Caco-2 (cell line): Measurements from ENCODE around the gene FAM124A. TPM values are rescaled to one million over a fixed set of nuclear protein-coding genes. Genes with fewer than 3 reads are reported as not detected.

Experiments used
- BruUV-seq: library from RNA; stranded (reverse); fragments of 400-500 nt; replicated peaks from 2 replicates; lab custom pipeline; 2021; lab: Mats Ljungman, UMichigan
- CTCF ChIA-PET: fragments of 300-600 bp; sonication (Branson Sonifier 250); formaldehyde crosslinking; loops from one replicate; lab custom pipeline; 2022; ENCODE audit warnings: antibody characterized with exemption; lab: Charles Lee
- POLR2A ChIA-PET: fragments of 300-600 bp; sonication (Branson Sonifier 250); formaldehyde crosslinking; loops from one replicate; lab custom pipeline; 2022; ENCODE audit warnings: antibody characterized with exemption; lab: Charles Lee
- DNase-seq, 2 experiments: peaks; one replicate each; pipeline versions ENCODE4 v3.0.0 to v3.0.0-alpha.2; 2020 to 2022
- H3K27me3 ChIP-seq: replicated peaks from 2 replicates; pipeline ENCODE4 v1.6.0; 2011; ENCODE audit warnings: low read length; ENCODE audit not compliant: control insufficient read depth, insufficient read depth
- H3K36me3 ChIP-seq: 2 replicates; pipeline ENCODE4 v1.5.1; 2011; ENCODE audit warnings: low read length; ENCODE audit not compliant: control insufficient read depth, insufficient read depth
- H3K4me1 ChIP-seq: fragments of 250-450 bp; sonication (Bioruptor Pico); 2 replicates; pipeline ENCODE4 v1.5.1; 2020; ENCODE audit warnings: mild to moderate bottlenecking
- H3K4me3 ChIP-seq: 2 replicates; pipeline ENCODE4 v1.5.1; 2011; ENCODE audit warnings: low read depth, mild to moderate bottlenecking, control low read depth, low read length
- H3K9me3 ChIP-seq: fragments of 250-450 bp; sonication (Bioruptor Pico); 2 replicates; pipeline ENCODE4 v1.5.1; 2020; ENCODE audit warnings: mild to moderate bottlenecking, moderate library complexity
- H3K27ac Mint-ChIP-seq: one replicate; pipeline ENCODE4 v1.8.0; 2022; ENCODE audit warnings: mixed read lengths; ENCODE audit not compliant: unreplicated experiment
- H3K27me3 Mint-ChIP-seq: one replicate; pipeline ENCODE4 v1.8.0; 2022; ENCODE audit warnings: mixed read lengths; ENCODE audit not compliant: insufficient read depth, unreplicated experiment
- H3K36me3 Mint-ChIP-seq: one replicate; pipeline ENCODE4 v1.8.0; 2022; ENCODE audit warnings: mild to moderate bottlenecking, mixed read lengths; ENCODE audit not compliant: insufficient read depth, unreplicated experiment
- H3K4me1 Mint-ChIP-seq: one replicate; pipeline ENCODE4 v1.8.0; 2022; ENCODE audit warnings: low read depth, mixed read lengths; ENCODE audit not compliant: unreplicated experiment
- H3K4me3 Mint-ChIP-seq: one replicate; pipeline ENCODE4 v1.8.0; 2022; ENCODE audit warnings: mild to moderate bottlenecking, moderate library complexity, mixed read lengths; ENCODE audit not compliant: unreplicated experiment
- H3K9me3 Mint-ChIP-seq: one replicate; pipeline ENCODE4 v1.8.0; 2022; ENCODE audit warnings: mixed read lengths; ENCODE audit not compliant: unreplicated experiment
- CTCF ChIP-seq, 2 experiments: fragments of 200-600 bp in 1 of 2; IDR thresholded peaks; 1 replicate in 1 of 2; 2 replicates in 1 of 2; pipeline versions ENCODE4 v1.5.1 to v1.8.0; 2011 to 2022; ENCODE audit warnings: antibody characterized with exemption in 1 of 2, control low read depth in 1 of 2, inconsistent platforms in 1 of 2, low read depth in 1 of 2, low read length in 1 of 2, mild to moderate bottlenecking in 1 of 2, moderate library complexity in 1 of 2; ENCODE audit not compliant: insufficient read depth in 1 of 2, severe bottlenecking in 1 of 2, unreplicated experiment in 1 of 2
- intact Hi-C: fragments of 100-400 bp; cut with micrococcal nuclease; formaldehyde crosslinking; loops from one replicate; pipeline ENCODE4 v1.10.0; 2022; ENCODE audit not compliant: unreplicated experiment
- total RNA-seq: library from RNA; stranded (reverse); gene quantifications from 2 replicates; pipeline ENCODE4 v1.2.3, GENCODE V29; 2022

FAM124A gene
- total RNA-seq, 1 experiment from 2014 or later: 0.52 TPM

GRCh38 chr13:51218626-51219025 lies 3.6 kb upstream of the FAM124A start:
- H3K4me1 ChIP-seq: peaks cover 5% of the 10 kb centered on the region; the same call in 1 of the 2 replicates
- BruUV-seq: no TSS peak
- no peaks in the 10 kb centered on the region for H3K36me3 ChIP-seq
- no peaks in the 10 kb centered on the region for H3K9me3 Mint-ChIP-seq
- no peaks in the 10 kb centered on the region for H3K36me3 Mint-ChIP-seq
- no peak overlapping the region for H3K4me3 ChIP-seq
- DNase-seq: no peak
- intact Hi-C loops: no loop called here
- H3K27me3 ChIP-seq: peaks cover 4% of the 10 kb centered on the region
- ChIA-PET CTCF (no interaction called here), POLR2A (no interaction called here)
- H3K9me3 ChIP-seq: no peaks in the 10 kb centered on the region
- no peak overlapping the region for H3K4me3 Mint-ChIP-seq
- no peaks in the 10 kb centered on the region for H3K4me1 Mint-ChIP-seq
- peaks cover 28% of the 10 kb centered on the region for H3K27me3 Mint-ChIP-seq
- H3K27ac Mint-ChIP-seq: no peak overlapping the region
- TF ChIP-seq CTCF (IDR thresholded peaks at IDR 0.05; ENCODE audit: insufficient read depth in 1 of 2, low read depth in 1 of 2, low read length in 1 of 2, severe bottlenecking in 1 of 2, unreplicated experiment in 1 of 2): no peak

GRCh38 chr13:51220706-51221105 lies 1.5 kb upstream of the FAM124A start:
- no peak for DNase-seq
- Histone ChIP-seq H3K9me3 (no peaks in the 10 kb centered on the region), H3K36me3 (no peaks in the 10 kb centered on the region), H3K4me1 (peaks cover 5% of the 10 kb centered on the region; the same call in 1 of the 2 replicates), H3K27me3 (peaks cover 4% of the 10 kb centered on the region), H3K4me3 (no peak overlapping the region)
- TF ChIP-seq CTCF (IDR thresholded peaks at IDR 0.05; ENCODE audit: insufficient read depth in 1 of 2, low read depth in 1 of 2, low read length in 1 of 2, severe bottlenecking in 1 of 2, unreplicated experiment in 1 of 2): no peak
- no TSS peak for BruUV-seq
- Mint-ChIP-seq H3K4me1 (no peaks in the 10 kb centered on the region), H3K27ac (no peak overlapping the region), H3K36me3 (no peaks in the 10 kb centered on the region), H3K27me3 (peaks cover 23% of the 10 kb centered on the region), H3K9me3 (no peaks in the 10 kb centered on the region), H3K4me3 (no peak overlapping the region)
- POLR2A ChIA-PET: no interaction called here
- CTCF ChIA-PET: interaction anchor here (0.7 kb wide), 1 partner anchor 72 kb away, joined by 3 read pairs; no protein-coding TSS in a partner anchor
- intact Hi-C loops: loop anchor here (5.0 kb wide), 1 partner anchor 67 kb away; no protein-coding TSS in a partner anchor

GRCh38 chr13:51221108-51221507 lies 1.1 kb upstream of the FAM124A start:
- Mint-ChIP-seq H3K4me1 (no peaks in the 10 kb centered on the region), H3K36me3 (no peaks in the 10 kb centered on the region), H3K27me3 (peaks cover 23% of the 10 kb centered on the region), H3K9me3 (no peaks in the 10 kb centered on the region), H3K27ac (no peak overlapping the region), H3K4me3 (peak overlapping the region; percentile 67)
- no peak for DNase-seq
- Histone ChIP-seq H3K27me3 (peaks cover 4% of the 10 kb centered on the region), H3K9me3 (no peaks in the 10 kb centered on the region), H3K4me3 (no peak overlapping the region), H3K4me1 (peaks cover 5% of the 10 kb centered on the region; the same call in 1 of the 2 replicates), H3K36me3 (no peaks in the 10 kb centered on the region)
- CTCF ChIA-PET: no interaction called here
- POLR2A ChIA-PET: no interaction called here
- TF ChIP-seq CTCF (IDR thresholded peaks at IDR 0.05; ENCODE audit: insufficient read depth in 1 of 2, low read depth in 1 of 2, low read length in 1 of 2, severe bottlenecking in 1 of 2, unreplicated experiment in 1 of 2): no peak
- intact Hi-C loops: loop anchor here (5.0 kb wide), 1 partner anchor 66 kb away; no protein-coding TSS in a partner anchor
- BruUV-seq: no TSS peak
